ENCODE measurements around the gene C1QTNF8.

Gene C1QTNF8

GRCh38 chr16:1055557-1055924 is 40.5 kb downstream of the C1QTNF8 start:
- no peak for DNase-seq

- DNase-seq, result peak; percentile 11
Measured at GRCh38 chr16:1054660-1055556, 41.1 kb downstream of the C1QTNF8 start.

GRCh38 chr16:1053700-1054368 is 42.2 kb downstream of the C1QTNF8 start:
- DNase-seq, result no peak

GRCh38 chr16:1053121-1053521 is 42.9 kb downstream of the C1QTNF8 start:
- no peak for DNase-seq

- no peak for DNase-seq
Measured at GRCh38 chr16:1052721-1053120, 43.3 kb downstream of the C1QTNF8 start.

GRCh38 chr16:1051446-1051845 is 44.6 kb downstream of the C1QTNF8 start:
- no peak for DNase-seq

GRCh38 chr16:1050921-1051320 is 45.1 kb downstream of the C1QTNF8 start:
- DNase-seq, result no peak

- no peak for DNase-seq
Measured at GRCh38 chr16:1050516-1050915, 45.5 kb downstream of the C1QTNF8 start.

- no peak for DNase-seq
Measured at GRCh38 chr16:1049976-1050247, 46.1 kb downstream of the C1QTNF8 start.

GRCh38 chr16:1049113-1049975 is 46.7 kb downstream of the C1QTNF8 start:
- DNase-seq, result no peak

GRCh38 chr16:1048442-1049112 is 47.5 kb downstream of the C1QTNF8 start:
- peak; percentile 42 for DNase-seq

- no peak for DNase-seq
Measured at GRCh38 chr16:1047801-1048200, 48.2 kb downstream of the C1QTNF8 start.

- no peak for DNase-seq
Measured at GRCh38 chr16:1047123-1047522, 48.9 kb downstream of the C1QTNF8 start.

GRCh38 chr16:1045993-1046911 is 49.8 kb downstream of the C1QTNF8 start:
- no peak for DNase-seq

GRCh38 chr16:1045310-1045992 is 50.6 kb downstream of the C1QTNF8 start:
- no peak for DNase-seq

- no peak for DNase-seq
Measured at GRCh38 chr16:1044460-1045309, 51.4 kb downstream of the C1QTNF8 start.

GRCh38 chr16:1043881-1044451 is 52.1 kb downstream of the C1QTNF8 start:
- DNase-seq, result no peak

- no peak for DNase-seq
Measured at GRCh38 chr16:1042866-1043265, 53.2 kb downstream of the C1QTNF8 start.

- DNase-seq, result no peak
Measured at GRCh38 chr16:1042049-1042744, 53.8 kb downstream of the C1QTNF8 start.

Measured in fibroblast of skin of right quadriceps (primary cell).